ENCODE measurements around the gene PHKG2.

PHKG2 gene

GRCh38 chr16:30777591-30778297 lies 29.5 kb downstream of the PHKG2 start:
- DNase-seq: no peak

- DNase-seq: no peak
Observed at GRCh38 chr16:30778549-30779244, 30.5 kb downstream of the PHKG2 start.

GRCh38 chr16:30779596-30779995 lies 31.4 kb downstream of the PHKG2 start:
- no peak for DNase-seq

GRCh38 chr16:30780021-30780420 lies 31.8 kb downstream of the PHKG2 start:
- no peak for DNase-seq

GRCh38 chr16:30780549-30780948 lies 32.3 kb downstream of the PHKG2 start:
- DNase-seq: no peak

GRCh38 chr16:30782486-30783279 lies 34.5 kb downstream of the PHKG2 start:
- DNase-seq: no peak

GRCh38 chr16:30783280-30784109 lies 35.3 kb downstream of the PHKG2 start:
- DNase-seq: no peak

- DNase-seq: no peak
Observed at GRCh38 chr16:30784215-30784614, 36.0 kb downstream of the PHKG2 start.

- no peak for DNase-seq
Observed at GRCh38 chr16:30785126-30786106, 37.2 kb downstream of the PHKG2 start.

GRCh38 chr16:30786115-30786935 lies 38.1 kb downstream of the PHKG2 start:
- no peak for DNase-seq

GRCh38 chr16:30786936-30787612 lies 38.8 kb downstream of the PHKG2 start, which contains the start of gene ZNF629:
Gene ZNF629 (minus strand): TSS chr16:30787205. CDS start chr16:30784482, 2,723 bp downstream.
- DNase-seq: no peak

GRCh38 chr16:30787613-30788378 lies 39.6 kb downstream of the PHKG2 start:
- no peak for DNase-seq

- no peak for DNase-seq
Observed at GRCh38 chr16:30793508-30794069, 45.4 kb downstream of the PHKG2 start.

- DNase-seq: no peak
Observed at GRCh38 chr16:30794634-30795033, 46.4 kb downstream of the PHKG2 start.

GRCh38 chr16:30797670-30798309 lies 49.6 kb downstream of the PHKG2 start:
- no peak for DNase-seq

Measured in T-helper 9 cell (primary cell).